Naive thymus-derived CD4-positive, alpha-beta T cell (primary cell): Measurements from ENCODE around the gene GHRH. TPM values are rescaled to one million over a fixed set of nuclear protein-coding genes. Genes with fewer than 3 reads are reported as not detected.

Experiments used
- ATAC-seq: fragments of 150-1000 bp; cut with Tn5 transposase; 2 replicates; pipeline ENCODE4 v1.10.0; 2021; ENCODE audit warnings: mild to moderate bottlenecking, moderate library complexity
- CTCF ChIA-PET: fragments of 350-600 bp; sonication (Branson Sonifier 250); formaldehyde crosslinking; loops from one replicate; lab custom pipeline; 2021; ENCODE audit warnings: antibody characterized with exemption; lab: Charles Lee
- POLR2A ChIA-PET: fragments of 350-600 bp; sonication (Branson Sonifier 250); formaldehyde crosslinking; loops from one replicate; lab custom pipeline; 2021; ENCODE audit warnings: antibody characterized with exemption, inconsistent platforms; lab: Charles Lee
- DNase-seq, 9 donors: peaks; one replicate each; pipeline versions ENCODE4 v3.0.0 to v3.0.0-alpha.2; 2020 to 2022; ENCODE audit warnings: mixed read lengths in 1 of 9
- H3K27ac ChIP-seq: one replicate; pipeline ENCODE4 v1.7.0; 2013; ENCODE audit warnings: mild to moderate bottlenecking, low read depth, low read length, moderate library complexity
- H3K27me3 ChIP-seq, 2 donors: one replicate each; pipeline ENCODE4 v1.7.0; 2013; ENCODE audit warnings: low read length in 2 of 2, mild to moderate bottlenecking in 2 of 2, moderate library complexity in 2 of 2; ENCODE audit not compliant: control insufficient read depth in 2 of 2, insufficient read depth in 2 of 2
- H3K36me3 ChIP-seq, 3 experiments: 1 replicate in 2 of 3; 2 replicates in 1 of 3; pipeline ENCODE4 v1.7.0; 2013; ENCODE audit warnings: low read length in 3 of 3, mild to moderate bottlenecking in 3 of 3, moderate library complexity in 1 of 3; ENCODE audit not compliant: insufficient read depth in 3 of 3, control insufficient read depth in 2 of 3
- H3K4me1 ChIP-seq, 2 donors: one replicate each; pipeline ENCODE4 v1.7.0; 2013; ENCODE audit warnings: low read length in 2 of 2, mild to moderate bottlenecking in 2 of 2, moderate library complexity in 1 of 2; ENCODE audit not compliant: control insufficient read depth in 2 of 2, insufficient read depth in 2 of 2
- H3K4me3 ChIP-seq: 2 replicates; pipeline ENCODE4 v1.7.0; 2013; ENCODE audit warnings: mild to moderate bottlenecking, low read length
- H3K9me3 ChIP-seq, 3 experiments: 1 replicate in 2 of 3; 2 replicates in 1 of 3; pipeline ENCODE4 v1.7.0; 2013; ENCODE audit warnings: low read length in 3 of 3; ENCODE audit not compliant: control insufficient read depth in 2 of 3
- H3K27ac Mint-ChIP-seq, 9 donors: one replicate each; pipeline ENCODE4 v1.8.0; 2020 to 2022; ENCODE audit warnings: mixed read lengths in 9 of 9, mild to moderate bottlenecking in 8 of 9, moderate library complexity in 5 of 9, inconsistent platforms in 2 of 9
- H3K27me3 Mint-ChIP-seq, 5 donors: one replicate each; pipeline ENCODE4 v1.8.0; 2021 to 2022; ENCODE audit warnings: mixed read lengths in 5 of 5, mild to moderate bottlenecking in 1 of 5
- H3K36me3 Mint-ChIP-seq, 5 donors: one replicate each; pipeline ENCODE4 v1.8.0; 2020 to 2022; ENCODE audit warnings: mixed read lengths in 5 of 5, mild to moderate bottlenecking in 3 of 5, inconsistent platforms in 1 of 5
- H3K4me1 Mint-ChIP-seq, 7 donors: one replicate each; pipeline ENCODE4 v1.8.0; 2020 to 2022; ENCODE audit warnings: mixed read lengths in 7 of 7, mild to moderate bottlenecking in 3 of 7, inconsistent platforms in 1 of 7
- H3K4me3 Mint-ChIP-seq, 10 donors: one replicate each; pipeline ENCODE4 v1.8.0; 2020 to 2022; ENCODE audit warnings: mild to moderate bottlenecking in 10 of 10, mixed read lengths in 10 of 10, moderate library complexity in 6 of 10, inconsistent platforms in 2 of 10
- H3K9me3 Mint-ChIP-seq, 11 donors: one replicate each; pipeline ENCODE4 v1.8.0; 2020 to 2022; ENCODE audit warnings: mixed read lengths in 11 of 11, mild to moderate bottlenecking in 4 of 11, inconsistent platforms in 1 of 11, moderate library complexity in 1 of 11
- intact Hi-C, 2 donors: fragments of 100-400 bp; cut with micrococcal nuclease; formaldehyde crosslinking; loops; one replicate each; pipeline ENCODE4 v1.15.1; 2023
- polyA plus RNA-seq, 2 donors: library from polyadenylated mRNA; unstranded; fragments of 300-500 nt; fragmentation: Illumina TruSeq; gene quantifications; one replicate each; pipeline ENCODE4 v1.2.3, GENCODE V29; 2021
- total RNA-seq, 6 experiments: library from RNA in 5 of 6; stranded (reverse) in 5 of 6; gene quantifications; 1 replicate in 5 of 6; 2 replicates in 1 of 6; pipeline ENCODE4 v1.2.3 and lab custom pipeline; 2021 to 2026

The GHRH gene
- total and polyA plus RNA-seq, 7 experiments from 2014 or later: not detected

DNA sequence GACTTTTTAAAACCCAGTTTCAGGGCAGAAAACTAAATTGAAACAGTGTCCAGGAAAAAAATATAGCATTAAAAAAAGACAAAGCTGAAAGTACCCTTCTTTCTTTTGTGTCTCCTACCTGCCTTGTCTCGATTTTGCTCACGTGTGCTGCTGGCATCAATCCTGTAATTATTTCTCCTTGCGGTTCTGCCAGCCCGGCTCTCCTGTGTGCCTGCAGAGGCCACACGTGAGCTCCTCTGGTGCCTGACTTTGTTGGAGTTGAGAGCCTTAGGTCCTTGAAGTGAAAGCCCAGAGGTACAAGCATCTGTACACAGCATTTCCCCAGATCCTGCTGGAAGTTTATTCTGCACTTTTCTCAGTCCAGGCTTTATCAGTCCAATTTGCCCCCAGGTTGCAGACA lies 36.5 kb downstream of the GHRH start:
- Histone ChIP-seq H3K4me3 (no peak overlapping the region), H3K4me1 (no peaks in the 10 kb centered on the region), H3K36me3 (peaks cover 46 to 86% (median 46%) of the 10 kb centered on the region in 3 experiments), H3K9me3 (no peaks in the 10 kb centered on the region), H3K27me3 (no peaks in the 10 kb centered on the region), H3K27ac (no peak overlapping the region)
- H3K27me3 Mint-ChIP-seq: no peaks in the 10 kb centered on the region
- intact Hi-C loops: no loop called here
- ATAC-seq: no peak
- POLR2A ChIA-PET: interaction anchor here (0.6 kb wide), 1 partner anchor 64 kb away, joined by 3 read pairs; no protein-coding TSS in a partner anchor
- DNase-seq: no peak
- H3K36me3 Mint-ChIP-seq: peaks cover 11 to 59% (median 22%) of the 10 kb centered on the region in 5 donors
- H3K4me1 Mint-ChIP-seq: peaks cover 0 to 4% (median 0%) of the 10 kb centered on the region in 7 donors
- peak overlapping the region in 2 of 9 donors; percentile 10 to 62 for H3K27ac Mint-ChIP-seq
- H3K4me3 Mint-ChIP-seq: no peak overlapping the region
- CTCF ChIA-PET: interaction anchor here (0.6 to 1.3 kb wide), 3 partner anchors 20 to 1779 kb away, joined by 3 to 4 read pairs (median 3); no protein-coding TSS in a partner anchor
- peaks cover 0 to 2% (median 0%) of the 10 kb centered on the region in 11 donors for H3K9me3 Mint-ChIP-seq

DNA sequence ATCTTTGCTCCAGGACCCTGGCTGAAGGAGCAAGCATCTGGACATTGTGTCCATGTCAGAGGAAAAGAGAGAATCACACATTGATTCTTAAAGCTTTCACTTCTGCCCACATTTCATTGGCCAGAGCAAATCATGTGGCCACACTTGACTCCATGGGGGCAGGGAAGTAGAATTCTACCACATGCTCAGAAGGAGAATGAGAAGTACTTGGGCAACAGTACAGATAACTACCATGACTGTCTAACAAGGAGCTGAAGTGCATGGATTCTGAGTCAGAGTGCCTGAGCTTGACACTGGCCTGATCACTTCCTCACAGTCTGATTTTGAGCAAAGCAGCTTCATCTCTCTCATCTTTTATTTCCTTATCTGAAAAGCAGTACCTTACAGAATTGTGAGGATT lies 38.6 kb downstream of the GHRH start:
- H3K36me3 Mint-ChIP-seq: peaks cover 8 to 61% (median 23%) of the 10 kb centered on the region in 5 donors
- CTCF ChIA-PET: no interaction called here
- H3K4me3 Mint-ChIP-seq: no peak overlapping the region
- Histone ChIP-seq H3K27ac (no peak overlapping the region), H3K4me1 (no peaks in the 10 kb centered on the region), H3K9me3 (no peaks in the 10 kb centered on the region), H3K36me3 (peaks cover 26 to 76% (median 36%) of the 10 kb centered on the region in 3 experiments), H3K4me3 (no peak overlapping the region), H3K27me3 (no peaks in the 10 kb centered on the region)
- H3K27ac Mint-ChIP-seq: no peak overlapping the region
- ATAC-seq: peak; percentile 98
- no peaks in the 10 kb centered on the region for H3K27me3 Mint-ChIP-seq
- POLR2A ChIA-PET: interaction anchor here (0.8 kb wide), 1 partner anchor 123 kb away, joined by 3 read pairs; the partner anchor contains the start of gene SRC
- H3K4me1 Mint-ChIP-seq: peaks cover 0 to 10% (median 5%) of the 10 kb centered on the region in 7 donors
- H3K9me3 Mint-ChIP-seq: peaks cover 0 to 2% (median 0%) of the 10 kb centered on the region in 11 donors
- intact Hi-C loops: no loop called here
- no peak for DNase-seq

DNA sequence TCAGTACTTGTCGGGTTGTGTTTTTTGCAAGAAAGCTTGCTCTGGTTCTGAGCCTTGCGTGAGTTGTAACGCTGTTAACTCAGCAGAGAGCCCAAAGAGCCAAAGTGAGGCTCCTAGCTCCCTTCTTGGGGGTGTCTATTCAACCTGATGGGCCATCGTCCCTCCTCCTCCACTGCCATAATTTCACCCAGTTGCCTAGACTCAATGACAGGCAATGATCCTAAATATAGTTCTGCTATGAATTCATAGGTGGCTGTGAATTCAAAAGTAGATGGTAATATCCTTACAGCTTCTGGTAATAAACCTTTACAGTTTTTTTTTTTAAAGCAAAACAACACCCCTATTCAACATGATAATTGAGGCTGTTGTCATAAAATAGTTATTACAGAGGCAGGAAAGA lies 39.5 kb downstream of the GHRH start:
- ChIA-PET POLR2A (no interaction called here), CTCF (no interaction called here)
- H3K27me3 Mint-ChIP-seq: no peaks in the 10 kb centered on the region
- H3K36me3 Mint-ChIP-seq: peaks cover 8 to 53% (median 18%) of the 10 kb centered on the region in 5 donors
- H3K4me1 ChIP-seq: no peaks in the 10 kb centered on the region
- no peak overlapping the region for H3K4me3 ChIP-seq
- no peak overlapping the region for H3K4me3 Mint-ChIP-seq
- intact Hi-C loops: no loop called here
- H3K27ac Mint-ChIP-seq: no peak overlapping the region
- DNase-seq (no peak), ATAC-seq (no peak)
- peaks cover 0 to 10% (median 5%) of the 10 kb centered on the region in 7 donors for H3K4me1 Mint-ChIP-seq
- peaks cover 0 to 2% (median 0%) of the 10 kb centered on the region in 11 donors for H3K9me3 Mint-ChIP-seq
- H3K36me3 ChIP-seq: peaks cover 21 to 71% (median 36%) of the 10 kb centered on the region in 3 experiments
- H3K9me3 ChIP-seq: no peaks in the 10 kb centered on the region
- H3K27ac ChIP-seq: no peak overlapping the region
- no peaks in the 10 kb centered on the region for H3K27me3 ChIP-seq

DNA sequence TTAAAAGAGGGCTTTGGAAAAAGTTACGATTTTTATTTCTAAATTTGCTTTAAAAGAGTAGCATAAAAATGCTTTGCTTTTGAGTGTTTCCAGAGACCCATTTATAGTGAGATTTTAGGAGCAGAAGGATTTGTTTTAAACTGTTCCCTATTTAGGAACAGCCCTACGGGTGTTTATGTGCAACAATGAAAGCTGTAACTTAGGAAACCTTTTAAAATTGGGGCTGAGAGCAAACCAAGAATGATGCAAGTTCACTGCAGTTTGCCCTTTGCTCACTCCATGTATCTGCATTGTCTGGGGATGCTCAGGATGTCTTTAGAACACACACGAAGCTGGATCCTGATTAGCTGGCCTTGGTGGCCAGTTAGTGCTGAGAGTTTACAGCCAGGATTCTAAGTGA lies 40.9 kb downstream of the GHRH start:
- POLR2A ChIA-PET: no interaction called here
- H3K36me3 Mint-ChIP-seq: peaks cover 8 to 51% (median 17%) of the 10 kb centered on the region in 5 donors

DNA sequence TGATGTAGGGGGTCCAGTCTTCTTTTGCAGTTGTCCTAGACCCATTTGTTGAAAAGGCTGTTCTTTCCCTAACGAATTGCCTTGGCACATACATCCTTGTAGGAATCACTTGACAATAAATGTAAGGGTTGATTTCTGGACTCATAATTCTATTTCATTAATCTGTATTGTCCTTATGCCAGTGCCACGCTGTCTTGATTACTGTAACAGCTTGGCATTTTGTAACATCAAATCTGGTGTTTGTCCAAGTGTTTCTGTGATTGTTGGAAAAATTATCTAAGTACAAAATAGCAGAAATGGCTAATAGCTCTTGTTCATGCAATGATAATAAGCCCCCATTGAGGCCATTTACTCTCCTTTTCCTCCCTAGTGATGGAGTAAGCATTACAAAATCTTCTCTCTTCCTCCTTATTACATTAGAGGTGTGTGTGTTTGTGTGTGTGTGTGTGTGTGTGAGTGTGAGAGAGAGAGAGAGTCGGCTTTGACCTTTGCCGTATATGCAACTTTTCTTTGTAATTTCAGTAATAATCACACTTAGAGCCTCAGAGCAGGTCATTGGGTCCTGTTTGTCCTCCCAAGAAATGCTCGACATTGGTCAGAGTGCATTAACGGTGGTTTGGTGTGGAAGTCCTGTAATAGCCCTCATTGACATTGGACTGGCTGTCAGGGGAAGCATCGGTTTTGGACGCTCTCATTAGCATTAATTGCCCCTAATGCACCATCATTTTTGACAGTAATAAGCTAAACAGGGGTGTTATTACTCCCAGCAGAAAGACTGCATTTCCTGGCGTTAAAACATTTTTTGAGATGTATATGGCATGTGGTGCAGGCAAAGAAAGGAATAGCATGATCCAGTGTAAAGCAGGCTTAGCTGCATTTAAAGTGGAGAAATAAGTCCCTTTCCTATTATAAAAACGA lies 41.6 kb downstream of the GHRH start:
- Mint-ChIP-seq H3K4me1 (peaks cover 0 to 10% (median 5%) of the 10 kb centered on the region in 7 donors), H3K9me3 (no peaks in the 10 kb centered on the region), H3K36me3 (peaks cover 4 to 50% (median 14%) of the 10 kb centered on the region in 5 donors), H3K4me3 (no peak overlapping the region), H3K27me3 (no peaks in the 10 kb centered on the region), H3K27ac (no peak overlapping the region)
- H3K27me3 ChIP-seq: no peaks in the 10 kb centered on the region
- ATAC-seq (no peak), DNase-seq (no peak)
- H3K27ac ChIP-seq: no peak overlapping the region
- CTCF ChIA-PET: interaction anchor here (0.6 to 1.0 kb wide), 2 partner anchors 138 to 313 kb away, joined by 3 read pairs; no protein-coding TSS in a partner anchor
- H3K4me3 ChIP-seq: no peak overlapping the region
- POLR2A ChIA-PET: no interaction called here
- no peaks in the 10 kb centered on the region for H3K4me1 ChIP-seq
- intact Hi-C loops: no loop called here
- H3K9me3 ChIP-seq: no peaks in the 10 kb centered on the region
- H3K36me3 ChIP-seq: peaks cover 11 to 62% (median 25%) of the 10 kb centered on the region in 3 experiments

More for the DNA sequence above, 40.9 kb downstream of the GHRH start:
- Mint-ChIP-seq H3K4me3 (no peak overlapping the region), H3K9me3 (no peaks in the 10 kb centered on the region), H3K27ac (peak overlapping the region in 1 of 9 donors; percentile 17), H3K27me3 (no peaks in the 10 kb centered on the region), H3K4me1 (peaks cover 0 to 10% (median 5%) of the 10 kb centered on the region in 7 donors)
- intact Hi-C loops: no loop called here
- H3K36me3 ChIP-seq: peaks cover 18 to 62% (median 29%) of the 10 kb centered on the region in 3 experiments
- no peaks in the 10 kb centered on the region for H3K4me1 ChIP-seq
- no peak for DNase-seq
- no peak overlapping the region for H3K27ac ChIP-seq
- CTCF ChIA-PET: interaction anchor here (0.6 to 1.0 kb wide), 2 partner anchors 138 to 312 kb away, joined by 3 read pairs; no protein-coding TSS in a partner anchor
- H3K27me3 ChIP-seq: no peaks in the 10 kb centered on the region
- no peaks in the 10 kb centered on the region for H3K9me3 ChIP-seq
- ATAC-seq: no peak
- no peak overlapping the region for H3K4me3 ChIP-seq

DNA sequence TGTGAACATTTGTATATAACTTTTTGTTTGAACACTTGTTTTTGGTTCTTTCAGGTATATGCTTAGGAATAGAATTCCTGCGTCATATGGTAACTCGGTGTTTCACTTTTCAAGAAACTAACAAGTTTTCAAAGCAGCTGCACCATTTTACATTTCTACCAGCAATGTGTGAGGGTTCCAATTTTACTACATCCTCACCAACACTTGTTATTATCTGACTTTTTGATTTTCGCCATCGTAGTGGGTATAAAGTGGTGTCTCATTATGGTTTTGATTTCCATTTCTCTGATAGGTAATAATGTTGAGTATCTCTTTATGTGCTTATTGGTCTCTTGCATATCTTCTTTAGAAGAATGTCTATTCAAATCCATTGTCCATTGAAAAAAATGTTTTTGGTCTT lies 42.6 kb downstream of the GHRH start:
- Histone ChIP-seq H3K27me3 (no peaks in the 10 kb centered on the region), H3K9me3 (no peaks in the 10 kb centered on the region), H3K4me3 (no peak overlapping the region), H3K36me3 (peaks cover 3 to 59% (median 25%) of the 10 kb centered on the region in 3 experiments), H3K4me1 (no peaks in the 10 kb centered on the region), H3K27ac (no peak overlapping the region)
- peak overlapping the region in 1 of 9 donors; percentile 14 for H3K27ac Mint-ChIP-seq
- DNase-seq (no peak), ATAC-seq (no peak)
- peaks cover 11 to 51% (median 17%) of the 10 kb centered on the region in 5 donors for H3K36me3 Mint-ChIP-seq
- no peaks in the 10 kb centered on the region for H3K27me3 Mint-ChIP-seq
- peaks cover 0 to 10% (median 5%) of the 10 kb centered on the region in 7 donors for H3K4me1 Mint-ChIP-seq
- POLR2A ChIA-PET: no interaction called here
- intact Hi-C loops: no loop called here
- H3K4me3 Mint-ChIP-seq: no peak overlapping the region
- no peaks in the 10 kb centered on the region for H3K9me3 Mint-ChIP-seq
- CTCF ChIA-PET: interaction anchor here (0.7 kb wide), 1 partner anchor 290 kb away, joined by 3 read pairs; no protein-coding TSS in a partner anchor
